Measurements from ENCODE around the gene RRM2.

RRM2 gene

GRCh38 chr2:10172033-10172871 is 49.7 kb downstream of the RRM2 start:
- DNase-seq (ENCODE audit: low read depth in 2 of 2): no peak

- DNase-seq (ENCODE audit: low read depth in 2 of 2): no peak
Measured at GRCh38 chr2:10173258-10174005, 50.9 kb downstream of the RRM2 start.

GRCh38 chr2:10174173-10174572 is 51.6 kb downstream of the RRM2 start:
- DNase-seq (ENCODE audit: low read depth in 2 of 2): no peak

DNA sequence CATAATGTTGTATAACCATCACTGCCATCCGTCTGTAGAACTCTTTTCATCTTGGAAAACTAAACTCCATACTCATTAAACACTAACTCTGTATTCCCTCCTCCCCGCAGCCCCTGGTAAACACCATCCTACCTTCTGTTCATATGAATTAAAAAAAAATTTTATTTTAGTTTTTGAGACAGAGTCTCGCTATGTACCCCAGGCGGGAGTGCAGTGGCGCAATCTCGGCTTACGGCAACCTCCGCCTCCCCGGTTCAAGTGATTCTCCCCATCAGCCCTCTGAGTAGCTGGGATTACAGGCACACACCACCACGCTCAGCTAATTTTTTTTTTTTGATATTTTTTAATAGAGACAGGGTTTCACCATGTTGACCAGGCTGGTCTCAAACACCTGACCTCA is 52.9 kb downstream of the RRM2 start:
- no peak for DNase-seq (ENCODE audit: low read depth in 2 of 2)

DNA sequence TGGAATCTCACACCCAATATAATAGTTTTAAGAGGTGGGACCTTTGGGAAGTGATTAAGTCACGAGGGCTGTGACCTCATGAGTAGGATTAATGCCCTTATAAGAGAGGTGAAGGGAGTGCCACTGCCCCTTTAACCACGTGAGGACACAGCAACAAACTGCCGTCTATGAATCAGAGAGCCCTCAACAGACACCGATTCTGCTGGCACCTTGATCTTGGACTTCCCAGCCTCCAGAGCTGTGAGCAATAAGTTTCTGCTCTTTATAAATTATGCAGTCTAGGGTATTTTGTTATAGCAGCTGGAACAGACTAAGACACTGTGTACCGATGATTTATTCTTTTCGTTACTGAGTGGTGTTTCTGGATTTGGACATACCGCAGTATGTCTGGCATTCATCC is 56.2 kb downstream of the RRM2 start:
- DNase-seq (ENCODE audit: low read depth in 2 of 2): no peak

GRCh38 chr2:10179422-10179821 is 56.9 kb downstream of the RRM2 start:
- no peak for DNase-seq (ENCODE audit: low read depth in 2 of 2)

GRCh38 chr2:10180229-10180628 is 57.7 kb downstream of the RRM2 start:
- DNase-seq (ENCODE audit: low read depth in 2 of 2): no peak
